HG03571 (cell line): ENCODE data around the gene PNMA6E.

Experiments
- ATAC-seq: cut with Tn5 transposase; IDR thresholded peaks from one replicate; pipeline ENCODE4 v1.9.1; 2021; ENCODE audit not compliant: unreplicated experiment

The PNMA6E gene

DNA sequence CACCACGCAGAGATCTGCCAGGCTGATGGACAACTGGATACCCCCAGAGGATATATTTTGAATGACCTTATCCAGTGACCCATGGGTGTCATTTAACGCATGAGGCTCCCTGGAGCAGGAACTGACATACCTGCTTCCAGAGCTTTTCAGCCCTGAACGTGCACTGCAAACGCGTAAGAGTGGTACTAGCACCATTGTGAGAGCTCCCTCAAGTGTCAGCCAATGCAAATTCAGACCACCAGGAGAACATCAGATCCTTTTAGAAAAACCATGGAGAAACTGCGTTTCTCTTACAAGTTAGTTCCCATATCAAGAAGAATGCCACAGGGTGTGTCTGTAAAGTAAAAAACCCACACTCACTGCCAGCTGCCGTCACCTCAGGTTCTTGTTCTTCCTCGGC, 37.4 kb upstream of the PNMA6E start:
- no peak for ATAC-seq

DNA sequence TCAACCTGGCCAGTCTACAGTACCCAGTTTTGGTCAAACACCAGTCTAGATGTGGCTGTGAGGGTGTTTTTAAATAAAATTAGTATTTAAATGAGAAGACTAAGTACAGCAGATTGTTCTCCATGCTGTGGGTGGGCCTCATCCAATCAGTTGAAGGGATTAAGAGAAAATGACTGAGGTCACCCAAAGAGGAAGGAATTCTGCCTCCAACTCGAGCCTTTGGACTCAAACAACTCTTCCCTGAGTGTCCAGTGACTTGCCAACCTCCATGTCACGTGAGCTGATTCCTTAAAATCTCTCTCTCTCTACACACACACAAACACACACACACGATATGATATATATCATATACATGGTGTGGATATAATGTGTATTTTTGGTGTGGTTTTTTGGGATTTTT, 34.7 kb upstream of the PNMA6E start:
- no peak for ATAC-seq

DNA sequence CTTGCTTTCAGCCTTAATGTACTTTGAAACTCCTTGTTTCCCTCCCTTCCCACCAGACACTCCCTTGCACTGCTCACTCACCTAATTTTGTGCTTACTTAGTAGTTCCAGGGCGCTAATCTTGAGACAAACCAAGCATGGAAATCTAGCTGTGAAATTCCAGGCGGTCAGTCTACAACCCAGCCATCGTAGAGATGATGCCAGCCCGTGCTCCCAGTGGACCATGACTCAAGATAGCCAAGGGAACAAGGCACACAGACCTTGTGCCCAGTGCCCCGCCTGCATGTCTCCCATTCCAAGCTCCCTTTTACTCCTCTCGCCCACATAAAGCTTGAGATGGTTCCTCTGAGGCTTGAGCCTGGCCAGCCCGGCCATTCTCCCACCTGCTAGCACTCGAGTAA, 33.7 kb upstream of the PNMA6E start:
- ATAC-seq = no peak

DNA sequence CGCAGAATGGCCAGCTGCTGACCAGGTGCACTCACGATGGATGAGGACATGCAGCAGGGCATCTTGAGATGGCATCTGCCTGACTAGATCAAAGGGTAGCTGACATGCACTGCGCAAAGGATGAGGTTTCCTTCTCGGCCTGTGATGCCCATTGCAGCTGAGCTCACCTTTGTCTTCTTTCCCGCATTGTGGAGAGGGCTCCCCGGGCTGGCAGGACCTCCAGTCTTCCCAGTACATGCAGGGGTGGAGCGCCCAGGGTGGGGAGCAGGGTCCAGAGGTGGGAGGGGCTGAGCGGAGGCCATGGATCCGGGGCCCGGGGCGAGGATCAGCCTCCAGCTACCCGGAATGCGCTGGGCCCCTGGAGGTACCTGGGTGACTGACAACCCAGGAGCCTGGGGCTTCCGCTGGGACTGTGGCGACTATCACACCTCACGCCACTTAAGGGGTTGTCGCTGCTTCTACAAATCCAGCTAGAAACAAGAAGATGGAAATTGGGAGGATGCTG, 32.7 kb upstream of the PNMA6E start:
- no peak for ATAC-seq

DNA sequence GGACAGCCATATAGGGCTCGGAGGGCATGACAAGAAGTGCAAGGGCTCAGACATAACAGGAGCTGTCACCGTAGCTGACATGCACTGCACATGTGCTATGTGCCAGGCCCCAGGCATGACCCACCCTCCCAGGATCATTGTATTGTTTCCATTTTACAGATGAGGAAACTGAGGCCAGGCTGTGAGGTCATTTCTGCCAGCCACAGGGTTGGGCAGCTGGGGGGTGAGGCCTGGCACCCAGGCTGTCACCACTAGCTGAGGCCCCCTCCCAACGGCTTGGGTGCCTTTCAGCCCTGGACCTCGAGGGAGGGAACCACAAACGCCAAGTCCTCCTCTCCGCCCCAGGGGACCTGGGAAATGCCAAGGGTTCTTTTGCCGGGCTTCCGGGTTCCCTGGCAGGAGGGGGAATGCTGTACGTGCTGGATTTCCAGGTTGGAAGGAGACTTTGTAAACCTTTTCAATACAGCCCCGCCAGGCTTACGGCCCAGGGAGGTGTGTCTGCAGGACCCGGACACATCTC, 32.1 kb upstream of the PNMA6E start:
- ATAC-seq = no peak

DNA sequence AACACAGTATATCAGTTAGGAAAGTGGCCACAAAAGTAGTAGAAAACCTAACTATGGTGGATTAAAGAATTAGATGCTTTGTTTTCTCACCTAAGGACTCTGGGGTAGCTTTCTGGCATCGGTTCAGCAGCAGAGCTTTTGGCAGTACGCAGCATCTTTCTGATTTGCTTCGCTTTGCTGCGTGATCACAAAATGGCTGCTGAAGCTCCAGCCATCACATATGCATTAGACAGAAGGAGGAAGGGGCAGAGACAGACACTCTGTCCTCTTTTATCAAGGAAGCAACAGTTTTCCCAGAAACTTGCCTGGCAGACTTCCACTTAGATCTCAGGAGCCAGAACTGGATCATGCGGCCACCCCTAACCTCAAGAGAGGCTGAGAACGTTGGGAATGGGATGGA, 29.6 kb upstream of the PNMA6E start:
- ATAC-seq = no peak

DNA sequence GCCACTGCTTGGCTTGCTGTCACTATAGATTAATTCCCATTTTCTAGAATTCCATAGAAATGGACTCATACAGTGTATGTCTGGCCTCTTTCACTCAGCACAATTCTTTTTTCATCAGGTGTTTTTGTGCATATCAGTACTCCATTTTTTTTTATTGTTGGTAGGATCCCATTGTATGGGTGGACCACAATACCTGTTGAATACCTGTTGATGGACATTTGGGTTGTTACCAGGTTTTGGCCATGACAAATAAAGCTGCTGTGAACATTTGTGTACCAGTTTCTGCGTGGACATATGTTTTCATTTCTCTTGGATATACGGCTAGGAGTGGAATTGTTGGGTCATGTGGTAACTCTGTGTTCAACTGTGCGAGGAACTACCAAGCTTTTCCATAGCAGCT, 25.1 kb upstream of the PNMA6E start:
- ATAC-seq = no peak

DNA sequence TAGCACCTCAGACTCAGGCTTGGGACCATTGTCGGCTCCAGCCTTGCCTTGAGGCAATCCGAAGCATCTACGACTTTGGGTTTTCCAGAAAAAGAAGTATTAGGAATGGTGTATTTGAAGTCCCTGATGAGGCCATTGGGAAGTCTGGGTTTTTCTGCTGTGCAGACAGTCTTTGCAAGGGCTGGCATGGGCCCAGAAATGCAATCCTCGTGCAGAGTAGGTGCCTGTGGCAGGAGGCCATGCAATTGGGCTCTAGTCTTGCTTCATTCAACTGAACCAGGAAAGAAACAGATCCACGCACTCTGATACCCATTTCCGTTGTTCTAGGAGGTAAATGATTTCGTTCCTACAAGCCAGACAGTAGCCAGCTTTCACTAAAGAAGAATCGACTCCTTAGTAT, 22.5 kb upstream of the PNMA6E start:
- ATAC-seq = no peak

DNA sequence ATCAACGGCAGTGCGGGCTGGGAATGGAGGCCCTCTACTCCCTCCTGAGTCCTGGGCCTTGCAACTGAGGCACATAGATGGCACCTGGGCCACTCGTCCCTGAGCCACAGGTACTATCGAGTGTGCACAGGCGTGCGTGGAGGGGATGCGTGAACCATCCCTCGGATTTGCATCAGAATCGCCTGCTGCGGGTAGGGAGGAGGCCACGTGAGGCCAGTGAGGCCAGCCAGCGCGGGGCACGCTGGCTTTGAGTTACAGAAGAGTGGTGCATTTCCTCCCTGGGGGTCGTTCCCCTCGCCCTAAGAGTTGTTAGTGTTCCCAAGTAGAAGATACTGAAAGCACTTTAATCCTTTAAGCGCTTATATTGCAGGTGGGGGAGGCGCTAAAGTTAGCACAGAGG, 20.7 kb upstream of the PNMA6E start:
- ATAC-seq = no peak

DNA sequence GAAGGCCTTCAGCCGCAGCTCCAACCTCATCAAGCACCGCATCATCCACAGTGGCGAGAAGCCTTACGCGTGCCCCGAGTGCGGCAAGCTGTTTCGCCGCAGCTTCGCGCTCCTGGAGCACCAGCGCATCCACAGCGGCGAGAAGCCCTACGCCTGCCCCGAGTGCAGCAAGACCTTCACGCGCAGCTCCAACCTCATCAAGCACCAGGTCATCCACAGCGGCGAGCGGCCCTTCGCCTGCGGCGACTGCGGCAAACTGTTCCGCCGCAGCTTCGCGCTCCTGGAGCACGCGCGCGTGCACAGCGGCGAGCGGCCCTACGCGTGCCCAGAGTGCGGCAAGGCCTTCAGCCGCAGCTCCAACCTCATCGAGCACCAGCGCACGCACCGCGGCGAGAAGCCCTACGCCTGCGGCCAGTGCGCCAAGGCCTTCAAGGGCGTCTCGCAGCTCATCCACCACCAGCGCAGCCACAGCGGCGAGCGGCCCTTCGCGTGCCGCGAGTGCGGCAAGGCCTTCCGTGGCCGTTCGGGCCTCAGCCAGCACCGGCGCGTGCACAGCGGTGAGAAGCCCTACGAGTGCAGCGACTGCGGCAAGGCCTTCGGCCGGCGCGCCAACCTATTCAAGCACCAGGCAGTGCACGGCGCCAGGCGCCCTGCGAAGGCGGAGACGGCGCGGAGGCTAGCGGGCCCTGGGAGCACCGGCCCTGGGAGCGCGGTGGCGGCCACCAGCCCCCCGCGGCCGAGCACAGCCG, 19.9 kb upstream of the PNMA6E start:
- no peak for ATAC-seq

DNA sequence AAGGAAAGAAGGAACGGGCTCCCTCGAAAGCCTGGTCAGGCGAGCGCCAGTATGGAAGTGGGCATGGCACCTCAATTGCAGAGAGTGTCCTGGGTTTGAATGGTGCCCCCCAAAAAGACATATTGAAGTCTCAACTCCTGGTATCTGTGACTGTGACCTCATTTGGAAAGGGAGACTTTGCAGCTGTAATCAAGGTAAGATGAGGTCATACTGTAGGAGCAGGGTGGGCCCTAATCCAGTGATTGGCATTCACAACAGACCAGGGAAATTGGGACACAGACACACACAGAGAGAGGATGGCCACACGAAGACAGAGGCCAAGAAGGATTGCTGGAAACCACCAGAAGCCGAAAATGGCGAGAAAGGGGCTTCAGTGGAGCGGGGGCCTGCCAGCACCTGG, 16.5 kb upstream of the PNMA6E start:
- no peak for ATAC-seq

DNA sequence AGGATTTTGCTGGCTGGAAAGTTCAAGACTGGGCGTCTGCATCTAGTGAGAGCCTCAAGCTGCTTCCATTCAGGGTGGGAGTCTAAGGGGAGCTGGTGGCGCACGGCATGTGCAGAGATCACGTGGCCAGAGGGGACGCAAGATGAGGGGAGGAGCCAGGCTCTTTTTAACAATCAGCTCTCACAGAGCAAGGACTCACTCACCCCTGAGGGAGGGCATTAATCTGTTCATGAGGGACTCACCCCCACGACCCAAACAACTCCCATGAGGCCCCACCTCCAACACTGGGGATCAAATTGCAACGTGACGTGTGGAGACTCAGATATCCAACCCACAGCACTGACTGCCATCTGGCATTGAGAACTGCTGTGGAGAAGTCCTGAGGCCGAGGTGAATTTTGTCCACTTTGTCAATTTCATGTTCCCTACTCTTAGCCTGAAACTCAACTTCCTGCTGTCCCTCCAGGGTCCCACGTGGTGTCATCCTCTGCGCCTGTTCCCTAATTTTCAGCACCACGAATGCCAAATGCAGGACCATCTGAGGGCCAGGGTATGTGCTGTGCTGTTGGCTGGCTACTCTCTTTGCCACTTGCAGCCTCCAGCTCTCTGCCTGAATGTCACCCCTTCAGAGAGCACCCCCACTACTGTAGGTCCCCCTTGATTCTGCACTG, 15.8 kb upstream of the PNMA6E start:
- no peak for ATAC-seq

DNA sequence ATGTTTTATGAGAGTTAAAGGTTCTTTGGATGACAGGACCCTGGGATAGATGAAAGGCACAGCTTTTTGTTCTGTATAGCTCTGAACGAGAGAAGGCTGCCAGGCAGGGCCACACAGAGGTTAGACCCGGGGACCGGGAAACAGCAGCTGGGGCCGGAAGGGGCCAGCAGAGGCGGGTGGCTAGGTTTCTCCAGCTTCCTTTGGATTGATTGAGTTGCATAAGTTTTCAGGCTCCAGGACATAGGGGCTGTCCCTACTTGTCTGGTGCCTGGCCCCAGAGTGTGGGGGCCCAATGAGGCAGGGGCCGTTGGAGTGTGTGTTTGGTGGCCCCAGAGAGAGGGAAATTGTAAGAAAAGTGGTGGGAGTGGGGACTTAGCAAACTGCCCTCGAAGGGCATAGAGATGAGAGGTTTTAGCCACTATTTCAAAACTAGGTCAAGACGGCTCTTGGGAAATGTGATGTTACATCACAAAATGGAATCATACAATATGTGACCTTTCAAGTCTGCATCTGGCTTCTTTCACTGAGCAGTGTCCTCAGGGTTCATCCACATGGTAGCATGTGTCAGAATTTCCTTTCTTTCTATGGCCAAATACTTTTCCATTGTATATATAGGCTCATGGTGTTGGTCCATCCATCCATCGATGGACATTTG, 13.8 kb upstream of the PNMA6E start:
- ATAC-seq = no peak

DNA sequence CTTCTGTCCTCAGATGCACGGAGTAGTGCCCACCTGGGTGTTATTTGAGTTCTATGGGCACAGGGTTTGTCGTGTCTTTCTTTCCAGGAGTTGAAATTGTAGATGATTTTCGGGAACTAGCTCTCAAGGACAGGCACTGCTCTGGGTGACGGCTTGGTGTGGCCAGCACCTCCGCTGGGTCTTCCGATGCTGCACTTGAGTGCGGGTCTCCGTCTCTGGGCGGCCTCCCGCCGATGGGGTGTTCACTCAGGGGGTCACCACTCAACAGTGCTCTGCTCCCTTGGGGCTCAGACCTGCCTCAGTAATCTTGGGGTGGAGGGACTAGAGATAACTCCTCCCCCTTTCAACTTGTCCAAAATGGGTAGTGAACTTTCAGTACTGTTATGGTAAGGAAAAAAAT, 12.6 kb upstream of the PNMA6E start:
- ATAC-seq = no peak

DNA sequence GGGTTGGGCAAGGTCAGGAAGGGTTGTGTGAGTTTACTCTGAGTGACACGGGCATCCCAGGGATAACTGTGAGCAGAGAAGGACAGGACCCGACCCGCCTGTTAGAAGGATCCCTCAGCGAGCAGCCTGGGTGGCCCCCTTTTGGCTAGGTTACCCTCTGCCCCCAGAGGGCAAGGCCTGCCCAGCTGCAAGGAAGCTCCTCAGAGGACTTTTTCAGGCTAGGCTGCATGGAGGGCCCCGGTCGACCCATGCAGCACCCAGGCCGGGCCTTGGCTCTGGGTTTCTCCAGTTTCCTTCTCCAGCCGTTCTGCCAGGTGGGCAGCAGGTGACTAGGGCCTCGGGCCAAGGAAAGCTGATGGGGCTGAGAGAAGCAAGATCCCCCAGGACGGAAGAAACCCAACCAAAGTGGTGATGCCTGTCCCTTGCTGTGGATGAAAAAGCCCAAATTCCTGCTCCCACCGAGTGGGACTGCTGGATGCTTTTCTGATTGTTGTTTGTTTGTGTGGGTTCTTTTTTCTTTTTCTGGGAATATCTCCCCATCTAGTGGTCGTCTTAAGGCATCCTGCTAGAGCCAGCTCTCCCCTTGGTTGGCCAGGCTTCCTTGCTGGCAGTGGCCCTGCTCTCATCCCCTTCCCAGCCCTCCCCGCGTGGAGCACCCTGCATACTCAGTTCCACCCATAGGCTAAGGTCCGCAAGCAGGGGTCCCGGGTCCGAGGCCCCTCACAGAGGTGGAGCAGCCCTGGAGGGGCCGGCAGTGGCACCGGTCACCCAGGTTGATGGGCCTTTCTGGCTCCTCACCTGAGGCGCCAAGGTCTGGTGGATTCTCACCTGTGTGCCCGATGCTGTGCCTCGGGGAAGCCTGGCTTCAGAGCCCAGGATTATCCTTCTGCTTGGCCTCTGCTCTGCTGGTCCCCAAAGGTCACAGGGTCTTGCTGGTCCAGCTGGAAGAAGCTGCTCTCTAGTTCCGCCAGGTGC, 11.9 kb upstream of the PNMA6E start:
- ATAC-seq = no peak

DNA sequence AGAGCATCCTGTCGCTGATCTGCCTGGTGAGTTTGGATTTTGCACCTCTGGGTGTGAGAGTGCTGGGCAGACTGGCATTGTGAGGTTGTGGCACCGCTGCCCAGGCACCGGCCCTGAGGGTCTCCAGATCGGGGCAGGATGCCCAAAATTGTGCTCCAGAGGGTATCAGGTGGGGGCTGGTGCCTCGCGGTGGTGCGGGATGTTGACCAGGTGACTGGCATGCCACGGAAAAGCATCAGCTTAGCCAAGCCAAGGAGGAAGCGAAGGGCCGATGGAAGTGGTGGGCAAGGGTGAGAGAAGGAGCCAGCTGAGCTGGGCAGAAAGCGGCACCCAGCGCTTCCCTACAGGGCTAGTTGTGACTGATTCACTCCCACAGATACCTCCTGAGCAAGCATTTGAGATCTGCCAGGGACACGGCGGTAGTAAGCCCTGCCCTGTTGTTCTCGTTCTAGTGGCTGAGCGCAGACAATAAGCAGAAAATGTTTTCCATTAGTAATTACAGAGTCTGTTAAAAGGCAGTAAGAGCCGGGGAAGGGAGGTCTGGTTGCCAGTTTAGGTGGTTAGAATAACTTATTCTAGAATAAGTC, 10.9 kb upstream of the PNMA6E start:
- ATAC-seq = no peak

DNA sequence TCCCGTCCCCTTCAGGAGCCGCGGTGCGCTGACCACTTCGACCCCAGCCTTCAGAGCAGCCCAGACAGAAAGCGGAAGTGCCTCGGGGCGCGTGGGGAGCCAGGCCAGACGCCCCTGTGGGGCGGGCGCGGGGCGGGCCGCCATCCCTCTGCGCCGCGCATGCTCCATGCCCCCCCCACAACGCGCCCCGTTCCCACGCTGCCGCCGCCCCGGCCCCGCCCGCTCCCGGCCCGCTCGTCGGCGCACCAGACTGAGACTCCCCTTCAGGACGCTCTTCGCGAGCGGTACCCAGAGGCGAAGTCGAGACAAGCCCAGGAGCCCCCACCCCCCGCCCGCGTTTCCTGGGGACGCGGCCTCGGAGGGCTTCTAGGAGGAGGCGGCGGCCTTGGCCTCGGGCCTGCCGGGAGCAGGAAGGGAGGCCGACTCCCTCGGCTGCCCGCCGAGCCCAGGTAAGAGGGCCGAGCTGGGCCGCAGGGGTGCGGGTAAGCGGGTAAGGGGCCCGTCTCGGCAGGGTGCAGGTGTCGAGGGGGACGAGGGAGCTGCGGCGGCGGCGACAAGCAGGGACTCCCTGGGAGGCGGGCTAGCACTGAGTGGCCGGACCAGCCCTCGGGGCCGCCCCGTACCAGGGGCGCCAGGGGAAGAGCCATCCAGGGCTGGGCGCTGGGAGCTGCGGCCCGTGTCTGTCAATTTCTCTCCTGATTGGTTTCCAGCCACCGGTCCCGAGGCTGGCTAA, 10.3 kb upstream of the PNMA6E start, which contains the start of gene ZFP92:
Gene ZFP92, plus strand, starts transcription at position 218 of the 733 bp plus-strand sequence. CDS start 6,851 bp downstream, outside the sequence.
- peak; percentile 64 for ATAC-seq

DNA sequence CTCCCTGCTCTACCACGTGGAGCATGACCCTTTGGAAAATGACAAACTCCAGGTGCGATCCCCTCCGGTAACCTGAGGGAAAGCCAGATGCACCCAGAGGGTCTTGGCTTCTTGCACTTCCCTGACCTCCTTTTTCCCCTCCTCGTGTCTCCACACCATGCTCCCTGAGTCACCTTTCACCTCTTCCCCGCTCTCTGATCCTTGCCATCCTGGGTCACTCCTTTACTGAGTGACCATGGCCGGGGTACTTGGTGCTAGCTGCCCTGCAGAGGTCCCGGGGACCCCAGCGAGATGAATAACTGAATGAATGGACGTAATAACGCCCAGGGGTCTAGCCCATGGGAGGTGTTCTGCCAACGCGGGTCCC, 9.7 kb upstream of the PNMA6E start:
- no peak for ATAC-seq

DNA sequence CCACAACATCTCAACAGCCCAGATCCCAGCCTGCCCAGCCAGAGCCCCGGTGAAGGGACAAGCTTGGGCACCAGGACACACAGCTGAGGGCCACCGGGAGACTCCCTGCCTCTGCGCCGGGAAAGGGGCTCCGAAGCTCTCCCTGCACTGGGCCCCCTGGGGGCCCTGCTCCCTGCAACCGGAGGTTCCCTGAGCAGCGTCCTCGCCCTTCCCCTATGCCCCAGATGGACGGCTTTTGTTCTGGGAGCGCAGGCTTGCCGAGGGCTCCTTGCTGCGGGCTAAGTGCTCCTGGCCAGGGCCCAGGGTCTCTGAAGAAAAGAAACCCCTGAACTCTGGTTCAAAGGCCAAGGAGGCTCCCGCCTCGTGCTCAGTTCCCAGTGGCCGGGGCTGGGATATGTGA, 9.2 kb upstream of the PNMA6E start:
- no peak for ATAC-seq
